H1 (cell line): Measurements from ENCODE around the gene SLC25A26. TPM values are rescaled to one million over a fixed set of nuclear protein-coding genes. Genes with fewer than 3 reads are reported as not detected.

Experiments
- CBX5 ChIP-seq: fragments of 300-800, 300-1000 bp; sonication (generic); IDR thresholded peaks from 2 replicates; pipeline ENCODE4 v1.7.1; 2016; ENCODE audit warnings: antibody characterized with exemption, low read length, low read depth
- polyA plus RNA-seq, 7 experiments: library from polyadenylated mRNA; depleted of rRNA in 3 of 7; stranded (reverse) in 5 of 7; unstranded in 2 of 7; fragments of >200 nt in 5 of 7; fragments of 200-250 nt in 2 of 7; gene quantifications; 1 replicate in 5 of 7; 2 replicates in 1 of 7; 4 replicates in 1 of 7; pipeline versions ENCODE4 v1.2.1 to v1.2.3, GENCODE V29; 2011 to 2013; ENCODE audit warnings: missing spikeins in 2 of 7, mixed read lengths in 2 of 7
- total RNA-seq: library from RNA; stranded (reverse); fragmentation: NEBNext Ultra II Directional; extraction: Animal tissue kit (Norgen Biotek cat#: 25700); gene quantifications from 2 replicates; pipeline ENCODE4 v1.2.1, GENCODE V29; 2021

SLC25A26 gene
- total and polyA plus RNA-seq, 2 of the 8 experiments (the other 6 are each of a cell fraction or from before 2014, with no cell fraction given), result 30.0 to 37.0 TPM

- no peak for TF ChIP-seq CBX5
- TF ChIP-seq, all 59 proteins: peak for 0
Observed at GRCh38 chr3:66228707-66229106, 7.9 kb downstream of the SLC25A26 start (continued).
